GM12892 (cell line): ENCODE data around the gene KLHL2.

Source experiments
- POLR2AphosphoS5 ChIP-seq: IDR thresholded peaks from 2 replicates; pipeline ENCODE4 v1.6.1; 2011; ENCODE audit warnings: low read depth, low read length, control low read depth
- TAF1 ChIP-seq: IDR thresholded peaks from 2 replicates; pipeline ENCODE4 v1.6.1; 2011; ENCODE audit warnings: low read depth, mild to moderate bottlenecking, control low read depth, low read length, borderline replicate concordance

DNA sequence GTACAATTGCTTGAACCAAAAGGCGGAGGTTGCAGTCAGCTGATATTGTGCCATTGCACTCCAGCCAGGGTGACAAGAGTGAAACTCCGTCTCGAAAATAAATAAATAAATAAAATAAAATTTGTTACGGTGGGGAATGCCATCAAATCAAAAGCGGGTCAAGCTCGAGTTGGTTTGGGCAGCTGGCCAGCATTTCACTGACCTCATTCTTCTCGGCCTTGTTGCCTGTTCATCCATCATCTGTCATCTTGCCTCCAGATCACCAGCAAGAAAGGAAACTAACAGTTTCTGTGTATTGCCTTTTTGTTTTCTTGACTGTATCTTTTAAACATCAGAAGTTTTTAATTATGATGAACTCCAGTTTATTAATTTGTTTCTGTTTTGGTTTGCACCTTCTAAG lies 31.5 kb upstream of the KLHL2 start:
- TF ChIP-seq TAF1 (no peak), POLR2AphosphoS5 (no peak)
